Measurements from ENCODE around the gene EPHA6.

DNA sequence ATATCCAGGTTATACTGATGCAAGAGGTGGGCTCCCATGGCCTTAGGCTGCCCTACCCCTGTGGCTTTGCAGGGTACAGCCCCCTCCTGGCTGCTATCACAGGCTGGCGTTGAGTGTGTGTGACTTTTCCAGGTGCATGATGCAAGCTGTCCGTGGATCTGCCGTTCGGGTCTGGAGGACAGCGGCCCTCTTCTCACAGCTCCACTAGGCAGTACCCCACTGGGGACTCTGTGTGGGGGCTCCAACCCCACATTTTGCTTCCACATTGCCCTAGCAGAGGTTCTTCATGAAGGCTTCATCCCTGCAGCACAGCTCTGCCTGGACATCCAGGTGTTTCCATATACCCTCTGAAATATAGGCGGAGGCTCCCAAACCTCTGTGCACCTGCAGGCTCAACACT, 610.6 kb downstream of the EPHA6 start:
- TF ChIP-seq EZH2 (IDR thresholded peaks at IDR 0.05; ENCODE audit: low read length, missing control alignments) (no peak), CTCF (conservative IDR thresholded peaks at IDR 0.05 in 1 of 2, IDR thresholded peaks at IDR 0.05 in 1 of 2; ENCODE audit: low read depth in 1 of 2, low read length in 2 of 2) (no peak)
